PC-9 (cell line): ENCODE results near the gene SSH3. TPM values are rescaled to one million over a fixed set of nuclear protein-coding genes. Genes with fewer than 3 reads are reported as not detected.

ENCODE experiments used
- BruUV-seq: library from RNA; stranded (reverse); fragments of 400-500 nt; replicated peaks from 2 replicates; lab custom pipeline; 2021; lab: Mats Ljungman, UMichigan
- CTCF ChIA-PET: fragments of 300-600 bp; sonication (Branson Sonifier 250); formaldehyde crosslinking; loops from one replicate; lab custom pipeline; 2022; ENCODE audit warnings: antibody characterized with exemption; lab: Charles Lee
- POLR2A ChIA-PET: fragments of 300-600 bp; sonication (Branson Sonifier 250); formaldehyde crosslinking; loops from one replicate; lab custom pipeline; 2022; ENCODE audit warnings: antibody characterized with exemption; ENCODE audit not compliant: unreplicated experiment; lab: Charles Lee
- DNase-seq, 2 experiments: peaks; one replicate each; pipeline versions ENCODE4 v3.0.0 to v3.0.0-alpha.2; 2015 to 2022; ENCODE audit warnings: mixed read lengths in 1 of 2
- H2AFZ ChIP-seq: fragments of 200-600 bp; sonication (generic); 2 replicates; pipeline ENCODE4 v1.8.1; 2017; ENCODE audit warnings: antibody characterized with exemption
- H3F3A ChIP-seq: fragments of 200-600 bp; sonication (generic); 2 replicates; pipeline ENCODE4 v1.8.1; 2017; ENCODE audit warnings: antibody characterized with exemption, mild to moderate bottlenecking, low read depth; ENCODE audit not compliant: insufficient read depth
- H3K27ac ChIP-seq: fragments of 200-600 bp; sonication (generic); 2 replicates; pipeline ENCODE4 v1.6.1; 2016; ENCODE audit warnings: mixed run types
- H3K27me3 ChIP-seq: fragments of 200-600 bp; sonication (generic); 2 replicates; pipeline ENCODE4 v1.6.1; 2016; ENCODE audit warnings: low read depth, mixed run types; ENCODE audit not compliant: insufficient read depth
- H3K36me3 ChIP-seq: fragments of 200-600 bp; sonication (generic); 2 replicates; pipeline ENCODE4 v1.6.1; 2016; ENCODE audit warnings: low read depth, mixed run types
- H3K4me1 ChIP-seq: fragments of 200-600 bp; sonication (generic); replicated peaks from 2 replicates; pipeline ENCODE4 v1.6.1; 2016; ENCODE audit warnings: mixed run types; ENCODE audit not compliant: insufficient read depth
- H3K4me2 ChIP-seq: fragments of 200-600 bp; sonication (generic); 2 replicates; pipeline ENCODE4 v1.6.1; 2017; ENCODE audit warnings: mixed run types
- H3K4me3 ChIP-seq: fragments of 200-600 bp; sonication (generic); 2 replicates; pipeline ENCODE4 v1.6.1; 2016; ENCODE audit warnings: mixed run types
- H3K79me2 ChIP-seq: fragments of 200-600 bp; sonication (generic); 2 replicates; pipeline ENCODE4 v1.6.1; 2017; ENCODE audit warnings: low read depth, mixed run types
- H3K9me2 ChIP-seq: fragments of 200-600 bp; sonication (generic); 2 replicates; pipeline ENCODE4 v1.8.1; 2017; ENCODE audit warnings: mild to moderate bottlenecking; ENCODE audit not compliant: insufficient read depth
- H3K9me3 ChIP-seq: fragments of 200-600 bp; sonication (generic); 2 replicates; pipeline ENCODE4 v1.8.1; 2016; ENCODE audit warnings: low read depth; ENCODE audit not compliant: insufficient read depth
- H4K20me1 ChIP-seq: fragments of 200-600 bp; sonication (generic); 2 replicates; pipeline ENCODE4 v1.8.1; 2017; ENCODE audit not compliant: insufficient read depth
- CTCF ChIP-seq: fragments of 200-600 bp; sonication (generic); conservative IDR thresholded peaks from 2 replicates; pipeline ENCODE4 v1.6.1; 2017; ENCODE audit warnings: mixed run types, antibody characterized with exemption, mild to moderate bottlenecking, moderate library complexity
- EZH2 ChIP-seq: fragments of 200-600 bp; sonication (generic); IDR thresholded peaks from 2 replicates; pipeline ENCODE4 v1.8.0; 2017; ENCODE audit warnings: antibody characterized with exemption, low read depth
- intact Hi-C: fragments of 100-400 bp; cut with micrococcal nuclease; formaldehyde crosslinking; loops from one replicate; pipeline ENCODE4 v1.10.0; 2022; ENCODE audit not compliant: unreplicated experiment
- total RNA-seq: library from RNA; stranded (reverse); gene quantifications from 2 replicates; pipeline ENCODE4 v1.2.3, GENCODE V29; 2021

The SSH3 gene
- total RNA-seq, 1 experiment from 2014 or later = 124 TPM

GRCh38 chr11:67301313-67301921 lies 1.9 kb upstream of the SSH3 start:
- CTCF ChIA-PET = interaction anchor here (0.6 kb wide), 1 partner anchor 85 kb away, joined by 8 read pairs; no protein-coding TSS in a partner anchor
- peaks cover 22% of the 10 kb centered on the region for H3F3A ChIP-seq
- no peaks in the 10 kb centered on the region for H3K9me3 ChIP-seq
- H4K20me1 ChIP-seq = no peaks in the 10 kb centered on the region
- BruUV-seq = no TSS peak
- no peak for DNase-seq
- H2AFZ ChIP-seq = no peak overlapping the region
- POLR2A ChIA-PET = interaction anchor here (1.2 kb wide), 1 partner anchor 219 kb away, joined by 4 read pairs; no protein-coding TSS in a partner anchor
- peaks cover 30% of the 10 kb centered on the region for H3K79me2 ChIP-seq
- H3K27me3 ChIP-seq = no peaks in the 10 kb centered on the region
- peak overlapping the region; percentile 68; the same call in 1 of the 2 replicates for H3K27ac ChIP-seq
- no peaks in the 10 kb centered on the region for H3K9me2 ChIP-seq
- H3K36me3 ChIP-seq = peaks cover 22% of the 10 kb centered on the region
- intact Hi-C loops = no loop called here
- peaks cover 29% of the 10 kb centered on the region for H3K4me1 ChIP-seq
- TF ChIP-seq EZH2 (no peak), CTCF (no peak)
- peak overlapping the region; percentile 90; the same call in 1 of the 2 replicates for H3K4me3 ChIP-seq
- peak overlapping the region; percentile 97 for H3K4me2 ChIP-seq

- peaks cover 16% of the 10 kb centered on the region for H3K36me3 ChIP-seq
- no peaks in the 10 kb centered on the region for H3K9me3 ChIP-seq
- DNase-seq = peak; percentile 75 to 81
- H3K4me2 ChIP-seq = peak overlapping the region; percentile 97
- H3K4me1 ChIP-seq = peaks cover 29% of the 10 kb centered on the region
- TF ChIP-seq CTCF = no peak
- TF ChIP-seq EZH2 = no peak
- ChIA-PET POLR2A (interaction anchor here (0.6 to 1.6 kb wide), 5 partner anchors 9 to 713 kb away, joined by 3 to 13 read pairs (median 4); partner anchors contain the start of gene ANKRD13D), CTCF (interaction anchor here (1.6 kb wide), 1 partner anchor 15 kb away, joined by 11 read pairs; no protein-coding TSS in a partner anchor)
- H3F3A ChIP-seq = peaks cover 21% of the 10 kb centered on the region
- H3K27me3 ChIP-seq = no peaks in the 10 kb centered on the region
- no peaks in the 10 kb centered on the region for H4K20me1 ChIP-seq
- peaks cover 27% of the 10 kb centered on the region for H3K79me2 ChIP-seq
- intact Hi-C loops = loop anchor here (2.0 kb wide), 1 partner anchor 13 kb away; the partner anchor contains the start of gene ANKRD13D
- BruUV-seq = no TSS peak
- no peak overlapping the region for H2AFZ ChIP-seq
- H3K9me2 ChIP-seq = no peaks in the 10 kb centered on the region
- peak overlapping the region; percentile 90 for H3K4me3 ChIP-seq
- H3K27ac ChIP-seq = peak overlapping the region; percentile 68
These were observed 1.3 kb upstream of the SSH3 start for GRCh38 chr11:67301951-67302516.

- no peaks in the 10 kb centered on the region for H3K27me3 ChIP-seq
- no peaks in the 10 kb centered on the region for H3K9me3 ChIP-seq
- H3F3A ChIP-seq = peaks cover 21% of the 10 kb centered on the region
- peak overlapping the region; percentile 68 for H3K27ac ChIP-seq
- no peaks in the 10 kb centered on the region for H4K20me1 ChIP-seq
- POLR2A ChIA-PET = interaction anchor here (0.6 to 1.8 kb wide), 12 partner anchors 10 to 1586 kb away, joined by 3 to 13 read pairs (median 4); partner anchors contain the start of gene ANKRD13D
- peaks cover 27% of the 10 kb centered on the region for H3K79me2 ChIP-seq
- H3K36me3 ChIP-seq = peaks cover 14% of the 10 kb centered on the region
- peak; percentile 68 to 79 for DNase-seq
- H3K4me3 ChIP-seq = peak overlapping the region; percentile 90
- intact Hi-C loops = loop anchor here (1.0 to 2.0 kb wide), 2 partner anchors 10 to 14 kb away; partner anchors contain the start of gene ANKRD13D
- TF ChIP-seq CTCF (no peak), EZH2 (no peak)
- peak overlapping the region; percentile 97 for H3K4me2 ChIP-seq
- CTCF ChIA-PET = interaction anchor here (0.6 to 1.6 kb wide), 3 partner anchors 10 to 15 kb away, joined by 4 to 11 read pairs (median 10); no protein-coding TSS in a partner anchor
- BruUV-seq = TSS peak; percentile 59
- H3K9me2 ChIP-seq = no peaks in the 10 kb centered on the region
- H3K4me1 ChIP-seq = peaks cover 29% of the 10 kb centered on the region
- H2AFZ ChIP-seq = peak overlapping the region; percentile 66
These were observed 679 bp upstream of the SSH3 start for GRCh38 chr11:67302571-67303131.
